Measurements from ENCODE around the gene ZNF749. TPM values are rescaled to one million over a fixed set of nuclear protein-coding genes. Genes with fewer than 3 reads are reported as not detected.

ZNF749 gene
- total RNA-seq, 1 experiment from 2014 or later = 17.6 TPM

- no TSS peak for BruUV-seq (replicated peaks)
- peaks cover 14% of the 10 kb centered on the region for H3K36me3 ChIP-seq (ENCODE audit: low read depth, low read length)
Measured at GRCh38 chr19:57452307-57452706, 17.2 kb downstream of the ZNF749 start.

GRCh38 chr19:57465680-57466381, 30.7 kb downstream of the ZNF749 start:
- peak; percentile 70; the same call in 1 of the 2 replicates for ATAC-seq

More at GRCh38 chr19:57452307-57452706, 17.2 kb downstream of the ZNF749 start:
- H4K20me1 ChIP-seq (ENCODE audit: low read length) = no peaks in the 10 kb centered on the region
- H3K4me2 ChIP-seq (ENCODE audit: low read length) = no peak overlapping the region
- no peaks in the 10 kb centered on the region for H3F3A ChIP-seq (ENCODE audit: low read length, unreplicated experiment)
- DNase-seq = no peak
- H3K9ac ChIP-seq (ENCODE audit: low read length) = no peak overlapping the region
- ChIA-PET CTCF (no interaction called here), POLR2A (ENCODE audit: unreplicated experiment) (no interaction called here)
- ATAC-seq = no peak
- intact Hi-C loops (cut with micrococcal nuclease) = no loop called here
- H3K79me2 ChIP-seq (ENCODE audit: low read length) = no peaks in the 10 kb centered on the region
- H3K4me3 ChIP-seq (ENCODE audit: low read length) = no peak overlapping the region
- H3K27me3 ChIP-seq (ENCODE audit: low read length) = no peaks in the 10 kb centered on the region
- no peak overlapping the region for H3K27ac ChIP-seq (ENCODE audit: low read length)
- no peak overlapping the region for H2AFZ ChIP-seq (ENCODE audit: low read length)
- H3K9me2 ChIP-seq (replicated peaks; ENCODE audit: low read length) = no peaks in the 10 kb centered on the region
- H3K9me3 ChIP-seq (ENCODE audit: low read length) = 0 out of 2 replicates have a peak, but pooled peaks cover 4% of the 10 kb centered on the region
- no peaks in the 10 kb centered on the region for H3K4me1 ChIP-seq (ENCODE audit: insufficient read depth, low read length)
- TF ChIP-seq EZH2phosphoT487 (IDR thresholded peaks at IDR 0.05; ENCODE audit: borderline replicate concordance, low read length) (no peak), CTCF (conservative IDR thresholded peaks at IDR 0.05; ENCODE audit: low read depth, low read length) (no peak), EZH2 (IDR thresholded peaks at IDR 0.05; ENCODE audit: low read length, unreplicated experiment) (no peak)

More at GRCh38 chr19:57465680-57466381, 30.7 kb downstream of the ZNF749 start:
- no peaks in the 10 kb centered on the region for H3K27me3 ChIP-seq (ENCODE audit: low read length)
- H2AFZ ChIP-seq (ENCODE audit: low read length) = no peak overlapping the region
- H3K4me3 ChIP-seq (ENCODE audit: low read length) = no peak overlapping the region
- POLR2A ChIA-PET (ENCODE audit: unreplicated experiment) = no interaction called here
- H3K4me2 ChIP-seq (ENCODE audit: low read length) = no peak overlapping the region
- H3K4me1 ChIP-seq (ENCODE audit: insufficient read depth, low read length) = no peaks in the 10 kb centered on the region
- H4K20me1 ChIP-seq (ENCODE audit: low read length) = no peaks in the 10 kb centered on the region
- intact Hi-C loops (cut with micrococcal nuclease) = no loop called here
- no peak overlapping the region for H3K27ac ChIP-seq (ENCODE audit: low read length)
- H3K9me2 ChIP-seq (replicated peaks; ENCODE audit: low read length) = no peaks in the 10 kb centered on the region
- H3K79me2 ChIP-seq (ENCODE audit: low read length) = no peaks in the 10 kb centered on the region
- CTCF ChIA-PET = no interaction called here
- TF ChIP-seq CTCF (conservative IDR thresholded peaks at IDR 0.05; ENCODE audit: low read depth, low read length) (peak; percentile 90), EZH2phosphoT487 (IDR thresholded peaks at IDR 0.05; ENCODE audit: borderline replicate concordance, low read length) (no peak), EZH2 (IDR thresholded peaks at IDR 0.05; ENCODE audit: low read length, unreplicated experiment) (no peak)
- H3K36me3 ChIP-seq (ENCODE audit: low read depth, low read length) = peaks cover 10% of the 10 kb centered on the region; the same call in 1 of the 2 replicates
- no TSS peak for BruUV-seq (replicated peaks)
- H3K9ac ChIP-seq (ENCODE audit: low read length) = no peak overlapping the region
- DNase-seq = peak; percentile 76
- H3K9me3 ChIP-seq (ENCODE audit: low read length) = peaks cover 19% of the 10 kb centered on the region; the same call in 1 of the 2 replicates
- H3F3A ChIP-seq (ENCODE audit: low read length, unreplicated experiment) = no peaks in the 10 kb centered on the region

Data from PC-3 (cell line).